GM12878 (cell line): ENCODE measurements around the gene P4HTM. TPM values are rescaled to one million over a fixed set of nuclear protein-coding genes. Genes with fewer than 3 reads are reported as not detected.

Experiments used
- ATAC-seq: fragments of 200-7000 bp; cut with Tn5 transposase; 3 replicates; pipeline ENCODE4 v1.9.1; 2020; ENCODE audit warnings: mild to moderate bottlenecking, moderate library complexity
- BruUV-seq: library from RNA; stranded (reverse); fragments of 400-500 nt; replicated peaks from 2 replicates; lab custom pipeline; 2021; lab: Mats Ljungman, UMichigan
- CTCF ChIA-PET: fragments of 300-600 bp; sonication (Branson Sonifier 250); formaldehyde crosslinking; extraction: SDS; loops from one replicate; lab custom pipeline; 2021; ENCODE audit warnings: inconsistent platforms; lab: Yijun Ruan, JAX
- POLR2A ChIA-PET: fragments of 350-600 bp; formaldehyde crosslinking; extraction: SDS; loops from one replicate; lab custom pipeline; 2021; ENCODE audit warnings: inconsistent platforms; lab: Charles Lee
- RAD21 ChIA-PET: fragments of 300-600 bp; sonication (Branson Sonifier 250); formaldehyde crosslinking; loops from one replicate; lab custom pipeline; 2023; ENCODE audit warnings: antibody characterized with exemption; ENCODE audit not compliant: unreplicated experiment; lab: Charles Lee
- SMC1A ChIA-PET: fragments of 300-600 bp; sonication (Branson Sonifier 250); formaldehyde crosslinking; loops from one replicate; lab custom pipeline; 2023; ENCODE audit not compliant: unreplicated experiment, uncharacterized antibody; lab: Charles Lee
- DNase-seq: peaks from one replicate; pipeline ENCODE4 v3.0.0-alpha.2; 2011; ENCODE audit warnings: low read depth, low spot score
- FAIRE-seq: peaks from 3 replicates; lab custom pipeline; 2011; peaks lifted over from hg19 to GRCh38; lab: Jason Lieb, UNC
- H2AFZ ChIP-seq: 2 replicates; pipeline ENCODE4 v1.6.0; 2011; ENCODE audit warnings: low read depth, low read length, control low read depth; ENCODE audit not compliant: control insufficient read depth
- H3K27ac ChIP-seq: 2 replicates; pipeline ENCODE4 v1.5.1; 2011; ENCODE audit warnings: control low read depth; ENCODE audit not compliant: control insufficient read depth, insufficient read depth
- H3K27me3 ChIP-seq, 2 experiments: replicated peaks in 1 of 2; 2 replicates each; pipeline versions ENCODE4 v1.6.0 to v1.6.1; 2011; ENCODE audit warnings: low read length in 1 of 2; ENCODE audit not compliant: control insufficient read depth in 2 of 2, insufficient read depth in 2 of 2
- H3K36me3 ChIP-seq, 2 experiments: 2 replicates each; pipeline ENCODE4 v1.5.1; 2011; ENCODE audit warnings: low read length in 1 of 2; ENCODE audit not compliant: control insufficient read depth in 2 of 2, insufficient read depth in 2 of 2
- H3K4me1 ChIP-seq: 2 replicates; pipeline ENCODE4 v1.6.1; 2011; ENCODE audit warnings: mild to moderate bottlenecking, low read length, moderate library complexity, mixed read lengths; ENCODE audit not compliant: control insufficient read depth, insufficient read depth
- H3K4me2 ChIP-seq: 2 replicates; pipeline ENCODE4 v1.6.0; 2011; ENCODE audit warnings: control low read depth; ENCODE audit not compliant: control insufficient read depth, insufficient read depth
- H3K4me3 ChIP-seq: fragments of 200-600 bp; sonication (generic); 2 replicates; pipeline ENCODE4 v1.5.1; 2016
- H3K79me2 ChIP-seq: 2 replicates; pipeline ENCODE4 v1.6.0; 2011; ENCODE audit warnings: low read length; ENCODE audit not compliant: control insufficient read depth, insufficient read depth
- H3K9ac ChIP-seq: 2 replicates; pipeline ENCODE4 v1.8.0; 2011; ENCODE audit warnings: low read length, control low read depth, mixed read lengths; ENCODE audit not compliant: control insufficient read depth, insufficient read depth
- H3K9me3 ChIP-seq: replicated peaks from 3 replicates; pipeline ENCODE4 v1.5.1; 2011; ENCODE audit warnings: mild to moderate bottlenecking, low read length; ENCODE audit not compliant: control insufficient read depth, insufficient read depth
- H4K20me1 ChIP-seq: 2 replicates; pipeline ENCODE4 v1.6.0; 2011; ENCODE audit not compliant: control insufficient read depth, insufficient read depth
- CBFB ChIP-seq: IDR thresholded peaks from 2 replicates; pipeline ENCODE4 v1.6.1; 2016; ENCODE audit warnings: antibody characterized with exemption, low read depth
- CREB1 ChIP-seq: IDR thresholded peaks from 2 replicates; pipeline ENCODE4 v1.6.1; 2012; ENCODE audit warnings: low read depth, mild to moderate bottlenecking, inconsistent platforms
- ESRRA ChIP-seq: IDR thresholded peaks from 2 replicates; pipeline ENCODE4 v1.6.1; 2012; ENCODE audit warnings: mild to moderate bottlenecking, low read length, improper control_type of control experiment
- GABPA ChIP-seq: IDR thresholded peaks from 2 replicates; pipeline ENCODE4 v1.6.1; 2014; ENCODE audit warnings: antibody characterized with exemption, low read depth, mild to moderate bottlenecking, inconsistent platforms
- HCFC1 ChIP-seq: fragments of 150-350 bp; IDR thresholded peaks from 2 replicates; pipeline ENCODE4 v1.6.1; 2014; ENCODE audit warnings: low read length
- IKZF1 ChIP-seq: fragments of 450-650 bp; conservative IDR thresholded peaks from 2 replicates; pipeline ENCODE4 v1.6.1; 2017; ENCODE audit warnings: antibody characterized with exemption, mild to moderate bottlenecking
- MTA2 ChIP-seq: fragments of 450-650 bp; IDR thresholded peaks from 2 replicates; pipeline ENCODE4 v1.6.1; 2016; ENCODE audit warnings: low read depth, mild to moderate bottlenecking, moderate library complexity
- NR2F1 ChIP-seq: fragments of 450-650 bp; conservative IDR thresholded peaks from 2 replicates; pipeline ENCODE4 v1.6.1; 2017; ENCODE audit warnings: mild to moderate bottlenecking
- NRF1 ChIP-seq: conservative IDR thresholded peaks from 2 replicates; pipeline ENCODE4 v1.6.1; 2011; ENCODE audit warnings: mild to moderate bottlenecking, low read depth, low read length, improper control_type of control experiment
- PAX5 ChIP-seq: IDR thresholded peaks from 2 replicates; pipeline ENCODE4 v1.6.1; 2011; ENCODE audit warnings: low read depth, low read length, borderline replicate concordance
- PRDM15 ChIP-seq: fragments of 450-650 bp; formaldehyde crosslinking; IDR thresholded peaks from 2 replicates; pipeline ENCODE4 v1.4.0; 2020; ENCODE audit warnings: mild to moderate bottlenecking, moderate library complexity
- RAD51 ChIP-seq: fragments of 450-650 bp; IDR thresholded peaks from 2 replicates; pipeline ENCODE4 v1.6.1; 2016; ENCODE audit warnings: moderate library complexity, mild to moderate bottlenecking, inconsistent platforms
- SMARCA5 ChIP-seq: fragments of 450-650 bp; IDR thresholded peaks from 2 replicates; pipeline ENCODE4 v1.6.1; 2017; ENCODE audit warnings: mild to moderate bottlenecking
- TCF7 ChIP-seq: IDR thresholded peaks from 2 replicates; pipeline ENCODE4 v1.6.1; 2014; ENCODE audit warnings: antibody characterized with exemption, borderline replicate concordance
- ZBED1 ChIP-seq: IDR thresholded peaks from 2 replicates; pipeline ENCODE4 v1.6.1; 2016; ENCODE audit warnings: borderline replicate concordance
- ZNF687 ChIP-seq: fragments of 450-650 bp; IDR thresholded peaks from 2 replicates; pipeline ENCODE4 v1.6.1; 2017; ENCODE audit warnings: mild to moderate bottlenecking, moderate library complexity
- WGBS: methylation state at CpG from one replicate; pipeline ENCODE4 v1.1.6; 2016; ENCODE audit warnings: low lambda C conversion rate; ENCODE audit not compliant: insufficient replicate concordance, insufficient coverage; ENCODE audit errors: missing lambda C conversion rate; 5-methylcytosine and 5-hydroxymethylcytosine counted together
- in situ Hi-C: fragments of 300-500 bp; cut with MboI; formaldehyde crosslinking; loops from 9 replicates; pipeline ENCODE4 v1.14.3; 2018; ENCODE audit warnings: mixed read lengths
- intact Hi-C: fragments of 100-400 bp; cut with micrococcal nuclease; formaldehyde crosslinking; loops from one replicate; pipeline ENCODE4 v1.14.2; 2022; ENCODE audit not compliant: unreplicated experiment
- polyA plus RNA-seq, 11 experiments: library from polyadenylated mRNA; depleted of rRNA in 4 of 11; unstranded in 6 of 11; stranded (reverse) in 5 of 11; fragments of >200 nt; fragmentation: Nextera tagmentation in 4 of 11; fragmentation: Illumina TruSeq in 1 of 11; extraction: Ambion mirVana in 4 of 11; extraction: Trizol in 1 of 11; gene quantifications; 1 replicate in 1 of 11; 2 replicates in 10 of 11; pipeline versions ENCODE4 v1.2.1 to v1.2.3, GENCODE V29; 2011 to 2016; ENCODE audit warnings: inconsistent platforms in 2 of 11, missing spikeins in 2 of 11, low read depth in 1 of 11
- total RNA-seq, 4 experiments: library from RNA; depleted of rRNA in 3 of 4; stranded (reverse); fragments of >200 nt in 3 of 4; fragmentation: Illumina TruSeq in 1 of 4; extraction: Trizol in 1 of 4; gene quantifications; 2 replicates each; pipeline versions ENCODE4 v1.2.1 to v1.2.3, GENCODE V29; 2013 to 2021
- TF ChIP-seq, protein P1 (sequence below): fragments of 450-650 bp; IDR thresholded peaks from 2 replicates; pipeline ENCODE4 v1.6.1; 2017; ENCODE audit warnings: low read depth, mild to moderate bottlenecking, moderate library complexity

P4HTM gene
- total and polyA plus RNA-seq, 10 of the 15 experiments (the other 5 are each of a cell fraction or from before 2014, with no cell fraction given) = 0.76 to 28.8 (median 22.9) TPM

DNA sequence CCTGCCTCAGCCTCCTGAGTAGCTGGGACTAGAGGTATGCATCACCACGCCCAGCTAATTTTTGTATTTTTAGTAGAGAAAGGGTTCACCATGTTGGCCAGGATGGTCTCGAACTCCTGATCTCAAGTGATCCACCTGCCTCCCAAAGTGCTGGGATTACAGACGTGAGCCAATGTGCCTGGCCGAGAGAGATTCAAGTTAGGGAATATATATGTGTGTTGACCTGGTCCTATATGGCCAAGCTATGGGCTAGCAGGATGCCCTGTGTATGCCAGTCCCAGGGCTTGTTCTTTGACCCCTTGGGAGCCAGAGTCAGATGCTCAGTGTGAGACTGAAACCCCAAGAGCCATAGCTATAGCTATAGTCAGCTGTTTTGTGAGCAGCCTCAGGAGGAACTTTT is 33.7 kb downstream of the P4HTM start:
- Histone ChIP-seq H3K4me2 (peak overlapping the region; percentile 50), H3K27ac (no peak overlapping the region), H3K36me3 (peaks cover 19% of the 10 kb centered on the region in 2 experiments), H3K4me1 (peaks cover 16% of the 10 kb centered on the region), H2AFZ (no peak overlapping the region), H3K9ac (no peak overlapping the region), H4K20me1 (no peaks in the 10 kb centered on the region), H3K79me2 (peaks cover 65% of the 10 kb centered on the region), H3K9me3 (no peaks in the 10 kb centered on the region), H3K27me3 (no peaks in the 10 kb centered on the region), H3K4me3 (no peak overlapping the region)
- DNase-seq (no peak), FAIRE-seq (no peak), ATAC-seq (no peak)
- ChIA-PET POLR2A (interaction anchor here (0.6 to 1.2 kb wide), 5 partner anchors 8 to 389 kb away, joined by 3 to 4 read pairs (median 3); partner anchors contain the start of genes P4HTM and SLC26A6), RAD21 (interaction anchor here (0.9 kb wide), 1 partner anchor 17 kb away, joined by 3 read pairs; the partner anchor contains the start of gene WDR6), SMC1A (interaction anchor here (1.5 to 6.1 kb wide), 3 partner anchors 17 to 134 kb away, joined by 3 to 31 read pairs (median 3); partner anchors contain the start of genes P4HTM and WDR6), CTCF (interaction anchor here (0.8 to 4.8 kb wide), 3 partner anchors 17 to 633 kb away, joined by 3 to 41 read pairs (median 15); partner anchors contain the start of gene WDR6)
- in situ Hi-C loops = no loop called here
- 63% methylated on average over 4 of the region's 4 CpGs for WGBS
- intact Hi-C loops = loop anchor here (10.0 kb wide), 2 partner anchors 321 to 651 kb away; partner anchors contain the start of genes APEH and USP4
- no TSS peak for BruUV-seq
- TF ChIP-seq ESRRA (no peak), PRDM15 (no peak), RAD51 (no peak), GABPA (no peak), CREB1 (no peak), ZNF687 (no peak), NR2F1 (no peak), PAX5 (no peak), NRF1 (no peak), HCFC1 (no peak), TCF7 (no peak), ZBED1 (no peak), CBFB (no peak), SMARCA5 (no peak), IKZF1 (no peak), MTA2 (no peak)
- TF ChIP-seq, protein P1, sequence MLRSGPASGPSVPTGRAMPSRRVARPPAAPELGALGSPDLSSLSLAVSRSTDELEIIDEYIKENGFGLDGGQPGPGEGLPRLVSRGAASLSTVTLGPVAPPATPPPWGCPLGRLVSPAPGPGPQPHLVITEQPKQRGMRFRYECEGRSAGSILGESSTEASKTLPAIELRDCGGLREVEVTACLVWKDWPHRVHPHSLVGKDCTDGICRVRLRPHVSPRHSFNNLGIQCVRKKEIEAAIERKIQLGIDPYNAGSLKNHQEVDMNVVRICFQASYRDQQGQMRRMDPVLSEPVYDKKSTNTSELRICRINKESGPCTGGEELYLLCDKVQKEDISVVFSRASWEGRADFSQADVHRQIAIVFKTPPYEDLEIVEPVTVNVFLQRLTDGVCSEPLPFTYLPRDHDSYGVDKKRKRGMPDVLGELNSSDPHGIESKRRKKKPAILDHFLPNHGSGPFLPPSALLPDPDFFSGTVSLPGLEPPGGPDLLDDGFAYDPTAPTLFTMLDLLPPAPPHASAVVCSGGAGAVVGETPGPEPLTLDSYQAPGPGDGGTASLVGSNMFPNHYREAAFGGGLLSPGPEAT = no peak
